H1 (cell line): ENCODE data around the gene OTUD4. TPM values are rescaled to one million over a fixed set of nuclear protein-coding genes. Genes with fewer than 3 reads are reported as not detected.

Source experiments
- CTCF ChIA-PET: fragments of 300-600 bp; sonication (Branson Sonifier 250); formaldehyde crosslinking; loops from one replicate; lab custom pipeline; 2021; ENCODE audit not compliant: partially characterized antibody; lab: Charles Lee
- POLR2A ChIA-PET: fragments of 300-600 bp; sonication (Branson Sonifier 250); formaldehyde crosslinking; loops from one replicate; lab custom pipeline; 2021; ENCODE audit warnings: inconsistent platforms; ENCODE audit not compliant: partially characterized antibody; lab: Charles Lee
- DNase-seq, 2 experiments: peaks; one replicate each; pipeline versions ENCODE4 v3.0.0 to v3.0.0-alpha.2; 2010 to 2022; ENCODE audit warnings: low spot score in 2 of 2, low read depth in 1 of 2, mixed read lengths in 1 of 2
- FAIRE-seq: peaks from 2 replicates; lab custom pipeline; 2011; peaks lifted over from hg19 to GRCh38; lab: Jason Lieb, UNC
- H2AFZ ChIP-seq: 2 replicates; pipeline ENCODE4 v1.8.1; 2012; ENCODE audit warnings: low read length, inconsistent platforms
- H2AK5ac ChIP-seq: 2 replicates; pipeline ENCODE4 v1.6.1; 2013; ENCODE audit warnings: low read depth, low read length
- H2BK120ac ChIP-seq: replicated peaks from 2 replicates; pipeline ENCODE3; 2013; ENCODE audit warnings: low read depth, low read length, inconsistent platforms
- H2BK12ac ChIP-seq: 2 replicates; pipeline ENCODE4 v1.6.1; 2013; ENCODE audit warnings: low read depth, low read length
- H2BK15ac ChIP-seq: 2 replicates; pipeline ENCODE4 v1.6.1; 2013; ENCODE audit warnings: low read length
- H2BK20ac ChIP-seq: 2 replicates; pipeline ENCODE4 v1.6.1; 2013; ENCODE audit warnings: low read length
- H2BK5ac ChIP-seq: 2 replicates; pipeline ENCODE4 v1.6.1; 2013; ENCODE audit warnings: low read depth, low read length
- H3K14ac ChIP-seq: 2 replicates; pipeline ENCODE4 v1.6.1; 2013; ENCODE audit warnings: inconsistent platforms; ENCODE audit not compliant: insufficient read length
- H3K18ac ChIP-seq: 2 replicates; pipeline ENCODE4 v1.6.1; 2013; ENCODE audit warnings: low read length; ENCODE audit errors: extremely low read depth
- H3K23ac ChIP-seq: 2 replicates; pipeline ENCODE4 v1.6.1; 2013; ENCODE audit warnings: inconsistent platforms; ENCODE audit not compliant: insufficient read length
- H3K23me2 ChIP-seq: 2 replicates; pipeline ENCODE4 v1.6.1; 2013; ENCODE audit warnings: low read depth, low read length
- H3K27ac ChIP-seq: 2 replicates; pipeline ENCODE4 v1.6.1; 2011; ENCODE audit warnings: low read depth, low read length, inconsistent platforms
- H3K27me3 ChIP-seq, 4 experiments: replicated peaks in 1 of 4; 1 replicate in 1 of 4; 2 replicates in 3 of 4; pipeline versions ENCODE4 v1.6.1 to v1.8.1; 2011 to 2013; ENCODE audit warnings: low read length in 3 of 4, mild to moderate bottlenecking in 3 of 4, inconsistent platforms in 2 of 4, mixed read lengths in 2 of 4, moderate library complexity in 1 of 4; ENCODE audit not compliant: control insufficient read depth in 3 of 4, insufficient read depth in 3 of 4; ENCODE audit errors: extremely low read depth in 1 of 4
- H3K36me3 ChIP-seq, 4 experiments: 2 replicates each; pipeline versions ENCODE4 v1.6.1 to v1.8.1; 2011 to 2013; ENCODE audit warnings: mild to moderate bottlenecking in 4 of 4, low read length in 3 of 4, moderate library complexity in 2 of 4, control low read depth in 1 of 4, inconsistent platforms in 1 of 4; ENCODE audit not compliant: insufficient read depth in 4 of 4, control insufficient read depth in 2 of 4
- H3K4ac ChIP-seq: replicated peaks from 2 replicates; pipeline ENCODE3; 2013; ENCODE audit warnings: low read length, low read depth, mixed read lengths, inconsistent platforms; ENCODE audit not compliant: insufficient read length
- H3K4me1 ChIP-seq, 4 experiments: replicated peaks in 1 of 4; 1 replicate in 1 of 4; 2 replicates in 3 of 4; pipeline versions ENCODE4 v1.6.1 to v1.8.1; 2011 to 2013; ENCODE audit warnings: low read length in 3 of 4, inconsistent platforms in 2 of 4, mixed read lengths in 1 of 4; ENCODE audit not compliant: insufficient read depth in 4 of 4, control insufficient read depth in 3 of 4
- H3K4me2 ChIP-seq, 2 experiments: 2 replicates each; pipeline versions ENCODE4 v1.6.1 to v1.8.1; 2011 to 2013; ENCODE audit warnings: low read depth in 2 of 2, low read length in 2 of 2, control low read depth in 1 of 2, inconsistent platforms in 1 of 2, mild to moderate bottlenecking in 1 of 2; ENCODE audit not compliant: insufficient read depth in 1 of 2
- H3K4me3 ChIP-seq, 4 experiments: fragments of 200-600, 300-600 bp in 1 of 4; sonication (generic), shearing (Covaris generic), sonication (Bioruptor Twin) in 1 of 4; 2 replicates each; pipeline versions ENCODE4 v1.5.1 to v1.8.1; 2011 to 2016; ENCODE audit warnings: low read length in 4 of 4, low read depth in 3 of 4, control low read depth in 2 of 4, inconsistent platforms in 2 of 4, mild to moderate bottlenecking in 2 of 4, mixed read lengths in 1 of 4, moderate library complexity in 1 of 4; ENCODE audit not compliant: insufficient read depth in 2 of 4; ENCODE audit errors: extremely low read depth in 1 of 4
- H3K56ac ChIP-seq: replicated peaks from 2 replicates; pipeline ENCODE3; 2013; ENCODE audit warnings: low read depth, mild to moderate bottlenecking, mixed read lengths, low read length, inconsistent platforms; ENCODE audit not compliant: insufficient read length
- H3K79me1 ChIP-seq: 2 replicates; pipeline ENCODE4 v1.6.1; 2013; ENCODE audit warnings: low read depth, low read length, control low read depth
- H3K79me2 ChIP-seq, 2 experiments: 2 replicates each; pipeline versions ENCODE4 v1.6.1 to v1.8.1; 2012 to 2013; ENCODE audit warnings: low read length in 2 of 2, mild to moderate bottlenecking in 2 of 2, inconsistent platforms in 1 of 2; ENCODE audit not compliant: insufficient read depth in 2 of 2, control insufficient read depth in 1 of 2
- H3K9ac ChIP-seq, 4 experiments: replicated peaks in 1 of 4; 1 replicate in 1 of 4; 2 replicates in 3 of 4; pipeline versions ENCODE4 v1.6.1 to v1.8.1; 2011 to 2013; ENCODE audit warnings: low read depth in 3 of 4, low read length in 3 of 4, control low read depth in 2 of 4, mild to moderate bottlenecking in 2 of 4, moderate library complexity in 2 of 4, inconsistent platforms in 1 of 4; ENCODE audit errors: extremely low read depth in 1 of 4
- H3K9me3 ChIP-seq, 2 experiments: 2 replicates each; pipeline versions ENCODE4 v1.6.1 to v1.8.1; 2012 to 2013; ENCODE audit warnings: mild to moderate bottlenecking in 2 of 2, moderate library complexity in 2 of 2, control low read depth in 1 of 2, inconsistent platforms in 1 of 2, low read depth in 1 of 2, low read length in 1 of 2, mixed read lengths in 1 of 2; ENCODE audit not compliant: insufficient read depth in 2 of 2
- H4K20me1 ChIP-seq, 2 experiments: replicated peaks in 1 of 2; 2 replicates each; pipeline versions ENCODE3 to v1.8.1; 2011 to 2013; ENCODE audit warnings: inconsistent platforms in 2 of 2, low read length in 2 of 2, mild to moderate bottlenecking in 1 of 2; ENCODE audit not compliant: insufficient read depth in 2 of 2, control insufficient read depth in 1 of 2
- H4K5ac ChIP-seq: 2 replicates; pipeline ENCODE4 v1.6.1; 2013; ENCODE audit warnings: low read length, low read depth, mixed read lengths, inconsistent platforms; ENCODE audit not compliant: insufficient read length
- H4K8ac ChIP-seq: 2 replicates; pipeline ENCODE4 v1.8.0; 2013; ENCODE audit warnings: mild to moderate bottlenecking, moderate library complexity, low read length, inconsistent platforms; ENCODE audit not compliant: insufficient read depth; ENCODE audit errors: extremely low read depth
- H4K91ac ChIP-seq: replicated peaks from 2 replicates; pipeline ENCODE3; 2013; ENCODE audit warnings: low read length, mixed read lengths, inconsistent platforms; ENCODE audit not compliant: insufficient read length
- POLR2A ChIP-seq, 2 experiments: IDR thresholded peaks; 1 replicate in 1 of 2; 2 replicates in 1 of 2; pipeline ENCODE4 v1.6.1; 2011; ENCODE audit warnings: low read depth in 2 of 2, low read length in 2 of 2, mild to moderate bottlenecking in 2 of 2; ENCODE audit errors: control extremely low read depth in 1 of 2
- POLR2AphosphoS5 ChIP-seq: IDR thresholded peaks from 2 replicates; pipeline ENCODE4 v1.6.1; 2011; ENCODE audit warnings: low read depth, low read length
- WGBS, 2 experiments: shearing (Covaris generic) in 1 of 2; methylation state at CpG; one replicate each; pipeline versions ENCODE4 v1.1.6 to v1.1.7; 2013 to 2015; ENCODE audit warnings: low lambda C conversion rate in 2 of 2, mixed read lengths in 2 of 2, inconsistent platforms in 1 of 2, low coverage in 1 of 2, missing lambda C conversion rate in 1 of 2; ENCODE audit not compliant: insufficient replicate concordance in 2 of 2, insufficient coverage in 1 of 2, insufficient read length in 1 of 2; ENCODE audit errors: extremely low coverage in 1 of 2, missing lambda C conversion rate in 1 of 2; 5-methylcytosine and 5-hydroxymethylcytosine counted together
- polyA plus RNA-seq, 7 experiments: library from polyadenylated mRNA; depleted of rRNA in 3 of 7; stranded (reverse) in 5 of 7; unstranded in 2 of 7; fragments of >200 nt in 5 of 7; fragments of 200-250 nt in 2 of 7; gene quantifications; 1 replicate in 5 of 7; 2 replicates in 1 of 7; 4 replicates in 1 of 7; pipeline versions ENCODE4 v1.2.1 to v1.2.3, GENCODE V29; 2011 to 2013; ENCODE audit warnings: missing spikeins in 2 of 7, mixed read lengths in 2 of 7
- total RNA-seq: library from RNA; stranded (reverse); fragmentation: NEBNext Ultra II Directional; extraction: Animal tissue kit (Norgen Biotek cat#: 25700); gene quantifications from 2 replicates; pipeline ENCODE4 v1.2.1, GENCODE V29; 2021

OTUD4 gene
- total and polyA plus RNA-seq, 2 of the 8 experiments (the other 6 are each of a cell fraction or from before 2014, with no cell fraction given): 17.4 to 57.0 TPM

DNA sequence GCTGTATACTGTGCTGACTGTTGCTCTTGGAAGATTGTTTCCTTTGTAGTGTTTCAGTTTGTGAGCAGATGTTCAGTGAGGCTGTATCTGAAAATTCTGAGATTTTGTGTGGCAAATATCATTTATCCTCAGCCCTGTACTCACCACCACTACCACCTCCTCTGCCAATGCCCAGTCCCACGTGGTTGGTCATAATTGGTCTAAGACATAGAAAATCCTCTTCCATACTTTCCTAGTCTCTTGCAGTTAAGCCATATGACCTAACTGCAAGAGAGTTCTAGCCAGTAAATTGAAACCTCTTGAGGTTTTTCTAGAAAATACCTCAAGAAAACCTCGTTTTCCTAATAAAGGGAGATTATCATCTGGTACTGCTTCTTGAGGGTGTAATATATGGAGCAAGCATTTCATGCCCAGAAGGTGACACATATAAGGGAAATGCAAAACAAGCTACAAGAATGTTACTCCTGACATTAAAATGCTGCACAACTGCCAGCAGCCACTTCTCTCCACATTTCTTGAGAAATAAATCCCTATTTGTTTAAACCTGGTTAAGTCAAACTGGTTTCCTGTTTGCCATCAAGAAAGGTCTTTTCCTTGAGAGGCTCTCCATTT, 49.5 kb downstream of the OTUD4 start:
- Histone ChIP-seq H2AFZ (no peak overlapping the region), H2BK20ac (no peak overlapping the region), H3K18ac (no peak overlapping the region), H3K9me3 (no peaks in the 10 kb centered on the region), H3K56ac (no peak overlapping the region), H4K20me1 (peaks cover 0 to 1% of the 10 kb centered on the region in 2 experiments), H3K27ac (no peak overlapping the region), H4K91ac (no peak overlapping the region), H3K4me1 (no peaks in the 10 kb centered on the region), H3K27me3 (no peaks in the 10 kb centered on the region), H4K5ac (no peak overlapping the region), H3K36me3 (peaks cover 2 to 32% (median 8%) of the 10 kb centered on the region in 4 experiments; a peak in 6 of 8 replicates), H2BK120ac (no peak overlapping the region), H3K14ac (no peak overlapping the region), H2BK12ac (no peak overlapping the region), H3K23me2 (no peaks in the 10 kb centered on the region), H3K79me2 (no peaks in the 10 kb centered on the region), H3K4me3 (no peak overlapping the region), H3K23ac (no peak overlapping the region), H3K4me2 (no peak overlapping the region), H4K8ac (no peak overlapping the region), H2AK5ac (no peak overlapping the region), H3K4ac (no peak overlapping the region), H3K9ac (no peak overlapping the region), H2BK5ac (no peak overlapping the region), H2BK15ac (no peak overlapping the region), H3K79me1 (no peaks in the 10 kb centered on the region)
- 91% methylated on average over 2 of the region's 2 CpGs; no CpG with 5 or more reads in 1 of the 2 experiments for WGBS, 2 experiments
- ChIA-PET POLR2A (interaction anchor here (0.9 to 2.1 kb wide), 5 partner anchors 8 to 56 kb away, joined by 3 to 5 read pairs (median 3); partner anchors contain the start of genes ABCE1 and ANAPC10), CTCF (no interaction called here)
- FAIRE-seq: no peak
- DNase-seq: no peak
- no peak for TF ChIP-seq POLR2AphosphoS5
- peak in 1 of 2 experiments; percentile 37; a peak in 1 of 3 replicates for TF ChIP-seq POLR2A (IDR thresholded peaks at IDR 0.05; ENCODE audit: control extremely low read depth in 1 of 2, low read depth in 2 of 2, low read length in 2 of 2)
